Measurements from ENCODE around the gene WASF2.

DNA sequence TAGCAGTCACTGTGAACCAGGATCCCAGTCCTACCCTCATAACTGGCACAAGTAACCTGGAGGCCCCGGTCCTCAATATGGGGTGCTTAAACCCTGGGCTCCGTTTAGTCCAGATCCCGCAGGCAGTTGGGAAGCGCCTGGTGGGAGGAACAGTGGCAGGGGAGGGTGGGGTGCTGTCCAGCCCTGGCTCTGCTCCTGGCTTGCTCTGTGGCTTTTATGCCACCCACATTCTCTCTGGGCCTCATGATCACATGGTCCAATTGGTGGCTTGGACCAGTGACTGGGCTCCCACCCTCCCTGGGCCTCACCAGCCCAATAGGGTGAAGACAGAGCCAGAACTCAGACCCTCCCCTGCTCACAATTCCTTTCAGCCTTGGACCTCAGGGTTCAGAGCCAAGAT is 109.7 kb downstream of the WASF2 start:
- no peak for TF ChIP-seq GATA3 (IDR thresholded peaks at IDR 0.05; ENCODE audit: low read depth, low read length)
- no peak for TF ChIP-seq GATA2 (IDR thresholded peaks at IDR 0.05; ENCODE audit: low read depth, low read length)
